Muscle of leg (tissue), 11 donors: Measurements from ENCODE around the gene ANK2. TPM values are rescaled to one million over a fixed set of nuclear protein-coding genes. Genes with fewer than 3 reads are reported as not detected.

Source experiments
- DNase-seq: peaks from one replicate; pipeline ENCODE4 v3.0.0; 2013
- H3K27ac ChIP-seq: one replicate; pipeline ENCODE4 v1.5.1; 2013; ENCODE audit warnings: mild to moderate bottlenecking, low read length, control low read depth
- H3K27me3 ChIP-seq: one replicate; pipeline ENCODE4 v1.6.1; 2013; ENCODE audit warnings: low read length; ENCODE audit not compliant: control insufficient read depth, insufficient read depth
- H3K36me3 ChIP-seq: one replicate; pipeline ENCODE4 v1.6.1; 2013; ENCODE audit warnings: low read length; ENCODE audit not compliant: control insufficient read depth, insufficient read depth
- H3K4me1 ChIP-seq: one replicate; pipeline ENCODE4 v1.6.1; 2013; ENCODE audit warnings: low read length; ENCODE audit not compliant: control insufficient read depth, insufficient read depth
- H3K4me3 ChIP-seq: one replicate; pipeline ENCODE4 v1.5.1; 2013; ENCODE audit warnings: low read length, control low read depth
- H3K9me3 ChIP-seq: replicated peaks from 2 replicates; pipeline ENCODE4 v1.6.1; 2013; ENCODE audit warnings: low read depth, low read length; ENCODE audit not compliant: control insufficient read depth
- WGBS: methylation state at CpG from one replicate; pipeline ENCODE4 v1.1.5; 2013; ENCODE audit warnings: missing lambda C conversion rate; ENCODE audit not compliant: insufficient coverage; 5-methylcytosine and 5-hydroxymethylcytosine counted together
- polyA plus RNA-seq, 8 donors: library from polyadenylated mRNA; unstranded; fragments of 120-200 nt; gene quantifications; one replicate each; pipeline versions ENCODE4 v1.2.1 to v1.2.3, GENCODE V29; 2013; ENCODE audit warnings: inconsistent platforms in 1 of 8, low replicate concordance in 1 of 8; ENCODE audit not compliant: insufficient read length in 8 of 8, insufficient read depth in 1 of 8
- total RNA-seq: library from RNA; stranded (reverse); fragments of 120-200 nt; gene quantifications from one replicate; pipeline ENCODE4 v1.2.4, GENCODE V29; 2013

ANK2 gene
- total and polyA plus RNA-seq, 9 donors: 160 to 285 (median 233) TPM

- WGBS: no CpG with 5 or more reads among the region's 2 CpGs
- Histone ChIP-seq H3K4me1 (no peaks in the 10 kb centered on the region), H3K36me3 (peaks cover 51% of the 10 kb centered on the region), H3K9me3 (no peaks in the 10 kb centered on the region), H3K4me3 (no peak overlapping the region), H3K27me3 (no peaks in the 10 kb centered on the region), H3K27ac (no peak overlapping the region)
- DNase-seq: no peak
Measured at GRCh38 chr4:113368056-113368455, 318.6 kb downstream of the ANK2 start.

DNA sequence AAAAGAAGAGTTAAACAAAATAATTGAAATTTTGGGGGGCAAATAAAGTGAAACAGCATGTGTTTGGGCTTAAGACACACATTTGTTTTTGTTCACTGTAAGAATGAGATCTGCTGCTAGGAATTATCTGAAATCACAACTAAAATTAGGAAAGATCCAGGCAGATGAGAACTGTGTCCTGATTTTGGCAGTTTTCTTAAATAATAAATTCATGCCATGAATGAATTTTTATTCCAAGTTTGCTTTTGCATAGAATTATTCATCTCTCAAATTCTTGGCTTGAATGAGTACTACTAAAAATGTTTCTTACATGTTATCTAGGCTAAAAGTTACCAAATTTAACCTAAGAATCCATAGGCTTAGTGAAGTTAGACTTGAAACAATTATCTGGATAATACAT, 321.7 kb downstream of the ANK2 start:
- no peaks in the 10 kb centered on the region for H3K27me3 ChIP-seq
- no peak overlapping the region for H3K27ac ChIP-seq
- H3K4me3 ChIP-seq: no peak overlapping the region
- no peaks in the 10 kb centered on the region for H3K9me3 ChIP-seq
- H3K4me1 ChIP-seq: no peaks in the 10 kb centered on the region
- peaks cover 48% of the 10 kb centered on the region for H3K36me3 ChIP-seq
- DNase-seq: peak; percentile 43

- H3K27ac ChIP-seq: no peak overlapping the region
- no CpG with 5 or more reads among the region's 1 CpG for WGBS
- H3K36me3 ChIP-seq: peaks cover 26% of the 10 kb centered on the region
- no peak overlapping the region for H3K4me3 ChIP-seq
- H3K4me1 ChIP-seq: no peaks in the 10 kb centered on the region
- no peaks in the 10 kb centered on the region for H3K9me3 ChIP-seq
- DNase-seq: no peak
- H3K27me3 ChIP-seq: no peaks in the 10 kb centered on the region
Measured at GRCh38 chr4:113375964-113376666, 326.7 kb downstream of the ANK2 start.

DNA sequence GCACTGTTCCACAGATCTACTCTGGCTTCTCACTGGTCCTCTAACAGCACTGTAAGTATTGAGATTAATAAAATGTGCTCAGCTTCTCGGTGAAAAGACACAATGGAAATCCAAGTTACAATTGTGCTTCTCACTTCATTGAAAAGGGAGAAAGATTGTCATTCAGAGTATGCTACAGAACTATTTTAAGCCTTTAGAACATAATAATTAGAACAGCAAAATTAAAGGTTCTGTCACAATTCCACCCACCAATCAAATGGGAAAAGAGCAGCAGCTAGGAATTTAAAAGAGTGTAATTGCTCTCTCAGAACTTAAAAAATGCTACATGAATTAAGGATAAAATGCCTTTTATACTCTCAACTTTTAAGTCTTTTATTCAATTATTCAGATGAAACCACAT, 329.4 kb downstream of the ANK2 start:
- no CpG with 5 or more reads among the region's 1 CpG for WGBS
- no peak for DNase-seq
- no peaks in the 10 kb centered on the region for H3K9me3 ChIP-seq
- peaks cover 7% of the 10 kb centered on the region for H3K4me1 ChIP-seq
- no peak overlapping the region for H3K4me3 ChIP-seq
- H3K27ac ChIP-seq: no peak overlapping the region
- H3K36me3 ChIP-seq: peaks cover 17% of the 10 kb centered on the region
- H3K27me3 ChIP-seq: no peaks in the 10 kb centered on the region

DNA sequence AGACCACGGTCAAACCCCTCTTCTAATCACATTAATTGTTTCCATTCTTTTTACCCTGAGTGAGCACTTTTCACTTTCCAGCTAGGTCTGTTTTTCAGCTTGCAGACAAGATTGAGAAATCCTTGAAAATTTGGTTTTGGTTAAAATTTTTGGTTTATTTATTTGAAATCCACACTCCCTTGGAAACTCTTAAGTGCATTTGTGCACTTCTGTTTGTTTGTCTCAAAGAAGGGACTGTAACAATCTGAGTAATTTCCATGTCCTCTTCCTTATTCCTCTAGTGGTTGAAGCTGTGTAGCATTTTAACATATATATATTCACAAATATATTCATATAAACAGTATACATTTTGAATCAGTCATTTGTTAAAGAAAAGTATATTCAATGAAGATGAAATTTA, 333.3 kb downstream of the ANK2 start:
- peak overlapping the region; percentile 76 for H3K27ac ChIP-seq
- peaks cover 21% of the 10 kb centered on the region for H3K4me1 ChIP-seq
- no CpG with 5 or more reads among the region's 1 CpG for WGBS
- H3K27me3 ChIP-seq: no peaks in the 10 kb centered on the region
- peak; percentile 57 for DNase-seq
- H3K4me3 ChIP-seq: no peak overlapping the region
- H3K36me3 ChIP-seq: peaks cover 14% of the 10 kb centered on the region
- H3K9me3 ChIP-seq: no peaks in the 10 kb centered on the region

GRCh38 chr4:113383111-113383785, 333.8 kb downstream of the ANK2 start:
- DNase-seq: peak; percentile 95
- Histone ChIP-seq H3K27ac (peak overlapping the region; percentile 76), H3K27me3 (no peaks in the 10 kb centered on the region), H3K36me3 (peaks cover 14% of the 10 kb centered on the region), H3K4me3 (no peak overlapping the region), H3K9me3 (no peaks in the 10 kb centered on the region), H3K4me1 (peaks cover 26% of the 10 kb centered on the region)
- 0% methylated on average over 1 of the region's 5 CpGs for WGBS

DNA sequence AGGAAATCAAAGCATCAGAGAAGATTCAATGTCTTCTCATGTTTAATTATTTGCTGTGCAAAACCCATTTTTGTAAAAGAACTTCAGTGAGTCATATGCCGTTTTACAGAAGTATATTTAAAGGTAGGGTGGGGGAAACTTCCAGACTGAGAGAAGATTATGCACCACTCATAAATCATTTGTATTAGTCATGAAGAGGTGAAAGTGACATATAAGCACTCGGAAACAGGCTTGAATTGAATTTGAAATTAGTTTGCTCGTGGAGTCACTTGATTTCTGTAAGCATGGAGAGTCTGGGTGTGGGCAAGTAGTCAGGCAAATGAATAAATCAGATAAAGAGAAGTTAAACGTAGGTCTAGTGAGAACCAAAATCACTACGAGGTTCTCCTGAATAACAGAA, 335.1 kb downstream of the ANK2 start:
- DNase-seq: no peak
- 40% methylated on average over 1 of the region's 5 CpGs for WGBS
- peak overlapping the region; percentile 30 for H3K27ac ChIP-seq

GRCh38 chr4:113385281-113385899, 335.9 kb downstream of the ANK2 start:
- 80% methylated on average over 1 of the region's 4 CpGs for WGBS
- DNase-seq: peak; percentile 37
- peaks cover 11% of the 10 kb centered on the region for H3K36me3 ChIP-seq
- no peaks in the 10 kb centered on the region for H3K9me3 ChIP-seq
- H3K27me3 ChIP-seq: no peaks in the 10 kb centered on the region
- peak overlapping the region; percentile 18 for H3K27ac ChIP-seq
- peaks cover 27% of the 10 kb centered on the region for H3K4me1 ChIP-seq
- H3K4me3 ChIP-seq: no peak overlapping the region

More for the DNA sequence above, 335.1 kb downstream of the ANK2 start:
- H3K27me3 ChIP-seq: no peaks in the 10 kb centered on the region
- no peaks in the 10 kb centered on the region for H3K9me3 ChIP-seq
- H3K36me3 ChIP-seq: peaks cover 11% of the 10 kb centered on the region
- no peak overlapping the region for H3K4me3 ChIP-seq
- H3K4me1 ChIP-seq: peaks cover 27% of the 10 kb centered on the region

GRCh38 chr4:113389160-113389559, 339.7 kb downstream of the ANK2 start:
- Histone ChIP-seq H3K4me1 (peaks cover 19% of the 10 kb centered on the region), H3K36me3 (no peaks in the 10 kb centered on the region), H3K27ac (no peak overlapping the region), H3K9me3 (no peaks in the 10 kb centered on the region), H3K4me3 (no peak overlapping the region), H3K27me3 (no peaks in the 10 kb centered on the region)
- no peak for DNase-seq
- no CpG with 5 or more reads among the region's 3 CpGs for WGBS

- DNase-seq: no peak
- no peak overlapping the region for H3K4me3 ChIP-seq
- H3K9me3 ChIP-seq: no peaks in the 10 kb centered on the region
- peaks cover 16% of the 10 kb centered on the region for H3K4me1 ChIP-seq
- H3K27me3 ChIP-seq: no peaks in the 10 kb centered on the region
- no peak overlapping the region for H3K27ac ChIP-seq
- no peaks in the 10 kb centered on the region for H3K36me3 ChIP-seq
Measured at GRCh38 chr4:113390850-113391249, 341.4 kb downstream of the ANK2 start.
